ENCODE data around the gene MPEG1.

DNA sequence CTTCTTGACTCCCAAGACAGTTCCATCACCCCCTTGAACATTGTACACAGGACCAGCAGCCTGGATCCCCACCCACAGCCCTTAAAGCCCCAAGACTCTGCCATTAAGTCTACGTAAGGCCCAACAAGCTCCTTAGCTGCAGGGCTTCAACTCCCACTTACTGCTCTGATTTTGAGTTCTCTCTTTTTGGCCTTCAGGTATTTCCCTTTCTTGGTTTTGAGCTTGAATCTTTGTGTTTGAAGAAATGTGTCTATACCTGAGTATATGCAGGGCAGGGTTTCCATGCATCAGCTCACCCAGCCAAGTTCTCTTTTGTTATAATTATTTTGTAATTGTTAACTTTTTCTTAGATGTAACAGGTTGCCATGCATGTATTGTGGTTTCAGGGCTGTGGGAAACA lies 10.4 kb upstream of the MPEG1 start:
- TF ChIP-seq, protein P1, sequence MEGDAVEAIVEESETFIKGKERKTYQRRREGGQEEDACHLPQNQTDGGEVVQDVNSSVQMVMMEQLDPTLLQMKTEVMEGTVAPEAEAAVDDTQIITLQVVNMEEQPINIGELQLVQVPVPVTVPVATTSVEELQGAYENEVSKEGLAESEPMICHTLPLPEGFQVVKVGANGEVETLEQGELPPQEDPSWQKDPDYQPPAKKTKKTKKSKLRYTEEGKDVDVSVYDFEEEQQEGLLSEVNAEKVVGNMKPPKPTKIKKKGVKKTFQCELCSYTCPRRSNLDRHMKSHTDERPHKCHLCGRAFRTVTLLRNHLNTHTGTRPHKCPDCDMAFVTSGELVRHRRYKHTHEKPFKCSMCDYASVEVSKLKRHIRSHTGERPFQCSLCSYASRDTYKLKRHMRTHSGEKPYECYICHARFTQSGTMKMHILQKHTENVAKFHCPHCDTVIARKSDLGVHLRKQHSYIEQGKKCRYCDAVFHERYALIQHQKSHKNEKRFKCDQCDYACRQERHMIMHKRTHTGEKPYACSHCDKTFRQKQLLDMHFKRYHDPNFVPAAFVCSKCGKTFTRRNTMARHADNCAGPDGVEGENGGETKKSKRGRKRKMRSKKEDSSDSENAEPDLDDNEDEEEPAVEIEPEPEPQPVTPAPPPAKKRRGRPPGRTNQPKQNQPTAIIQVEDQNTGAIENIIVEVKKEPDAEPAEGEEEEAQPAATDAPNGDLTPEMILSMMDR (IDR thresholded peaks at IDR 0.05; ENCODE audit: low read depth, low read length, missing input control) = no peak
- TF ChIP-seq TAF1 (conservative IDR thresholded peaks at IDR 0.05) = no peak
- TF ChIP-seq, protein P2, sequence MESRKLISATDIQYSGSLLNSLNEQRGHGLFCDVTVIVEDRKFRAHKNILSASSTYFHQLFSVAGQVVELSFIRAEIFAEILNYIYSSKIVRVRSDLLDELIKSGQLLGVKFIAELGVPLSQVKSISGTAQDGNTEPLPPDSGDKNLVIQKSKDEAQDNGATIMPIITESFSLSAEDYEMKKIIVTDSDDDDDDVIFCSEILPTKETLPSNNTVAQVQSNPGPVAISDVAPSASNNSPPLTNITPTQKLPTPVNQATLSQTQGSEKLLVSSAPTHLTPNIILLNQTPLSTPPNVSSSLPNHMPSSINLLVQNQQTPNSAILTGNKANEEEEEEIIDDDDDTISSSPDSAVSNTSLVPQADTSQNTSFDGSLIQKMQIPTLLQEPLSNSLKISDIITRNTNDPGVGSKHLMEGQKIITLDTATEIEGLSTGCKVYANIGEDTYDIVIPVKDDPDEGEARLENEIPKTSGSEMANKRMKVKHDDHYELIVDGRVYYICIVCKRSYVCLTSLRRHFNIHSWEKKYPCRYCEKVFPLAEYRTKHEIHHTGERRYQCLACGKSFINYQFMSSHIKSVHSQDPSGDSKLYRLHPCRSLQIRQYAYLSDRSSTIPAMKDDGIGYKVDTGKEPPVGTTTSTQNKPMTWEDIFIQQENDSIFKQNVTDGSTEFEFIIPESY (IDR thresholded peaks at IDR 0.05) = no peak

All from liver (tissue), 3 donors.